GM23338 (cell line): ENCODE results near the gene NCKAP5.

Experiments
- CTCF ChIP-seq, 2 experiments: fragments of 200-600 bp in 1 of 2; sonication (generic) in 1 of 2; conservative IDR thresholded peaks; 2 replicates each; pipeline versions ENCODE4 v1.5.1 to v1.6.1; 2016 to 2017; ENCODE audit warnings: antibody characterized with exemption in 2 of 2, low read depth in 2 of 2, mild to moderate bottlenecking in 2 of 2, moderate library complexity in 1 of 2
- EZH2 ChIP-seq: fragments of 200-600 bp; sonication (generic); IDR thresholded peaks from one replicate; pipeline ENCODE4 v1.8.0; 2017; ENCODE audit warnings: antibody characterized with exemption, mild to moderate bottlenecking, low read depth; ENCODE audit not compliant: unreplicated experiment
- EZH2phosphoT487 ChIP-seq: fragments of 200-600 bp; sonication (generic); IDR thresholded peaks from one replicate; pipeline ENCODE4 v1.8.1; 2018; ENCODE audit warnings: antibody characterized with exemption; ENCODE audit not compliant: unreplicated experiment
- JUNB ChIP-seq: IDR thresholded peaks from one replicate; pipeline ENCODE4 v1.6.1; 2016; ENCODE audit warnings: antibody characterized with exemption; ENCODE audit not compliant: unreplicated experiment
- POLR2AphosphoS5 ChIP-seq: IDR thresholded peaks from 2 replicates; pipeline ENCODE4 v1.6.1; 2016; ENCODE audit warnings: antibody characterized with exemption, low read depth
- REST ChIP-seq: IDR thresholded peaks from one replicate; pipeline ENCODE4 v1.6.1; 2018; ENCODE audit warnings: antibody characterized with exemption; ENCODE audit not compliant: unreplicated experiment
- STAT1 ChIP-seq: IDR thresholded peaks from one replicate; pipeline ENCODE4 v1.6.1; 2016; ENCODE audit warnings: antibody characterized with exemption; ENCODE audit not compliant: unreplicated experiment
- ZNF114 ChIP-seq: fragments of 250-450 bp; sonication (Bioruptor Pico); IDR thresholded peaks from 2 replicates; pipeline ENCODE4 v1.5.0; 2020; ENCODE audit warnings: mild to moderate bottlenecking, moderate library complexity
- ZNF331 ChIP-seq: fragments of 250-450 bp; sonication (Bioruptor Pico); IDR thresholded peaks from 2 replicates; pipeline ENCODE4 v1.5.0; 2020; ENCODE audit warnings: low read depth, mild to moderate bottlenecking, moderate library complexity
- ZNF462 ChIP-seq: fragments of 250-450 bp; sonication (Bioruptor Pico); IDR thresholded peaks from 2 replicates; pipeline ENCODE4 v1.5.0; 2020; ENCODE audit warnings: mild to moderate bottlenecking, moderate library complexity

- TF ChIP-seq POLR2AphosphoS5, result no peak
- no peak for TF ChIP-seq CTCF (conservative IDR thresholded peaks at IDR 0.05; ENCODE audit: low read depth in 2 of 2)
- no peak for TF ChIP-seq EZH2phosphoT487
- no peak for TF ChIP-seq EZH2
- TF ChIP-seq REST, result no peak
- TF ChIP-seq JUNB, result no peak
- TF ChIP-seq STAT1, result no peak
- no peak for TF ChIP-seq ZNF114
- no peak for TF ChIP-seq ZNF462 (CRISPR knock-in tag)
- TF ChIP-seq ZNF331 (CRISPR knock-in tag), result no peak
Observed at GRCh38 chr2:133198678-133199077, 369.6 kb downstream of the NCKAP5 start.
